ENCODE results near the gene NR2C2AP. TPM values are rescaled to one million over a fixed set of nuclear protein-coding genes. Genes with fewer than 3 reads are reported as not detected.

Gene NR2C2AP
- total RNA-seq, 4 donors from 2014 or later: 14.0 to 21.4 (median 16.8) TPM

- peaks cover 24% of the 10 kb centered on the region for H3K27me3 ChIP-seq
- peaks cover 0 to 20% (median 0%) of the 10 kb centered on the region in 3 donors for H3K4me1 ChIP-seq
- ATAC-seq: no peak
- TF ChIP-seq POLR2AphosphoS5 (IDR thresholded peaks at IDR 0.05): no peak
- TF ChIP-seq EP300 (IDR thresholded peaks at IDR 0.05): no peak
- TF ChIP-seq POLR2A (IDR thresholded peaks at IDR 0.05): no peak
- no peak for TF ChIP-seq CTCF (IDR thresholded peaks at IDR 0.05)
- 72 to 80% methylated on average over 1 to 3 of the region's 3 CpGs for WGBS, 2 donors (ENCODE audit: low coverage in 1 of 2)
- H3K4me3 ChIP-seq: no peak overlapping the region
- H3K36me3 ChIP-seq: peaks cover 0 to 10% of the 10 kb centered on the region in 2 donors
- no peaks in the 10 kb centered on the region for H3K9me3 ChIP-seq
- no peak overlapping the region for H3K27ac ChIP-seq
Observed at GRCh38 chr19:19167612-19168011, 35.6 kb downstream of the NR2C2AP start.

- Histone ChIP-seq H3K27ac (no peak overlapping the region), H3K4me1 (peaks cover 0 to 9% (median 0%) of the 10 kb centered on the region in 3 donors), H3K27me3 (peaks cover 12% of the 10 kb centered on the region), H3K4me3 (no peak overlapping the region), H3K9me3 (no peaks in the 10 kb centered on the region), H3K36me3 (no peaks in the 10 kb centered on the region)
- WGBS, 2 donors (ENCODE audit: low coverage in 1 of 2): 89% methylated on average over 1 of the region's 1 CpG; no CpG with 5 or more reads in 1 of the 2 donors
- TF ChIP-seq EP300 (IDR thresholded peaks at IDR 0.05) (no peak), POLR2AphosphoS5 (IDR thresholded peaks at IDR 0.05) (no peak), POLR2A (IDR thresholded peaks at IDR 0.05) (no peak), CTCF (IDR thresholded peaks at IDR 0.05) (no peak)
- no peak for ATAC-seq
Observed at GRCh38 chr19:19165396-19165795, 37.8 kb downstream of the NR2C2AP start.

- H3K27ac ChIP-seq: no peak overlapping the region
- ATAC-seq: no peak
- H3K27me3 ChIP-seq: no peaks in the 10 kb centered on the region
- WGBS, 2 donors (ENCODE audit: low coverage in 1 of 2): 90 to 93% methylated on average over 2 to 3 of the region's 7 CpGs
- H3K4me3 ChIP-seq: no peak overlapping the region
- no peaks in the 10 kb centered on the region for H3K4me1 ChIP-seq
- TF ChIP-seq CTCF (IDR thresholded peaks at IDR 0.05): no peak
- no peak for TF ChIP-seq POLR2AphosphoS5 (IDR thresholded peaks at IDR 0.05)
- TF ChIP-seq POLR2A (IDR thresholded peaks at IDR 0.05): no peak
- no peak for TF ChIP-seq EP300 (IDR thresholded peaks at IDR 0.05)
- H3K36me3 ChIP-seq: no peaks in the 10 kb centered on the region
- no peaks in the 10 kb centered on the region for H3K9me3 ChIP-seq
Observed at GRCh38 chr19:19162495-19162894, 40.7 kb downstream of the NR2C2AP start.

GRCh38 chr19:19160461-19161035, 42.7 kb downstream of the NR2C2AP start:
- WGBS, 2 donors (ENCODE audit: low coverage in 1 of 2): 80% methylated on average over 1 of the region's 26 CpGs; no CpG with 5 or more reads in 1 of the 2 donors
- Histone ChIP-seq H3K4me1 (no peaks in the 10 kb centered on the region), H3K36me3 (peaks cover 0 to 19% of the 10 kb centered on the region in 2 donors), H3K4me3 (no peak overlapping the region), H3K27ac (no peak overlapping the region), H3K9me3 (no peaks in the 10 kb centered on the region), H3K27me3 (no peaks in the 10 kb centered on the region)
- TF ChIP-seq CTCF (IDR thresholded peaks at IDR 0.05): no peak
- no peak for TF ChIP-seq EP300 (IDR thresholded peaks at IDR 0.05)
- TF ChIP-seq POLR2A (IDR thresholded peaks at IDR 0.05): no peak
- no peak for TF ChIP-seq POLR2AphosphoS5 (IDR thresholded peaks at IDR 0.05)
- ATAC-seq: no peak

GRCh38 chr19:19159534-19159933, 43.7 kb downstream of the NR2C2AP start:
- no peaks in the 10 kb centered on the region for H3K9me3 ChIP-seq
- H3K27me3 ChIP-seq: no peaks in the 10 kb centered on the region
- H3K4me1 ChIP-seq: no peaks in the 10 kb centered on the region
- ATAC-seq: no peak
- no peak overlapping the region for H3K27ac ChIP-seq
- H3K36me3 ChIP-seq: peaks cover 0 to 21% of the 10 kb centered on the region in 2 donors
- 76 to 100% methylated on average over 2 to 4 of the region's 4 CpGs for WGBS, 2 donors (ENCODE audit: low coverage in 1 of 2)
- TF ChIP-seq CTCF (IDR thresholded peaks at IDR 0.05): no peak
- no peak overlapping the region for H3K4me3 ChIP-seq
